HG02678 (cell line): ENCODE results near the gene KNTC1.
"Not testable (repeated sequence)": the region's sequence is repeated elsewhere in the genome, so short reads cannot be mapped to it uniquely, and the experiment has no call there.

Experiments used
- ATAC-seq: cut with Tn5 transposase; IDR thresholded peaks from one replicate; pipeline ENCODE4 v1.9.1; 2021; ENCODE audit warnings: mild to moderate bottlenecking, moderate library complexity; ENCODE audit not compliant: unreplicated experiment

The KNTC1 gene

GRCh38 chr12:122505419-122506051 lies 21.5 kb upstream of the KNTC1 start:
- ATAC-seq, result no peak

GRCh38 chr12:122506393-122506938 lies 20.6 kb upstream of the KNTC1 start:
- no peak for ATAC-seq

GRCh38 chr12:122508163-122508562 lies 18.9 kb upstream of the KNTC1 start:
- ATAC-seq, result no peak

GRCh38 chr12:122513028-122513427 lies 14.0 kb upstream of the KNTC1 start:
- not testable (repeated sequence) for ATAC-seq

- no peak for ATAC-seq
These were observed 13.4 kb upstream of the KNTC1 start for GRCh38 chr12:122513660-122514059.

- ATAC-seq, result no peak
These were observed 11.8 kb upstream of the KNTC1 start for GRCh38 chr12:122515275-122515674.

GRCh38 chr12:122516544-122517361 lies 10.3 kb upstream of the KNTC1 start:
- ATAC-seq, result no peak

- no peak for ATAC-seq
These were observed 9.2 kb upstream of the KNTC1 start for GRCh38 chr12:122517877-122518276.

GRCh38 chr12:122518908-122519307 lies 8.1 kb upstream of the KNTC1 start:
- ATAC-seq, result no peak

GRCh38 chr12:122519418-122519817 lies 7.6 kb upstream of the KNTC1 start:
- no peak for ATAC-seq

GRCh38 chr12:122520676-122521075 lies 6.4 kb upstream of the KNTC1 start:
- no peak for ATAC-seq

- no peak for ATAC-seq
These were observed 3.8 kb upstream of the KNTC1 start for GRCh38 chr12:122523280-122523679.

GRCh38 chr12:122523846-122524718 lies 3.0 kb upstream of the KNTC1 start:
- no peak for ATAC-seq

GRCh38 chr12:122527478-122527944 lies 462 bp downstream of the KNTC1 start:
- no peak for ATAC-seq

- ATAC-seq, result no peak
These were observed 1.5 kb downstream of the KNTC1 start for GRCh38 chr12:122528582-122528981.

- ATAC-seq, result no peak
These were observed 1.9 kb downstream of the KNTC1 start for GRCh38 chr12:122528992-122529391.

- ATAC-seq, result no peak
These were observed 6.8 kb downstream of the KNTC1 start for GRCh38 chr12:122533856-122534255.

- no peak for ATAC-seq
These were observed 10.0 kb downstream of the KNTC1 start for GRCh38 chr12:122537021-122537420.

GRCh38 chr12:122538496-122538895 lies 11.4 kb downstream of the KNTC1 start:
- ATAC-seq, result no peak

- ATAC-seq, result no peak
These were observed 17.5 kb downstream of the KNTC1 start for GRCh38 chr12:122544537-122544936.

- peak; percentile 82 for ATAC-seq
These were observed 18.8 kb downstream of the KNTC1 start for GRCh38 chr12:122545855-122546254.
